IMR-90 (cell line): ENCODE results near the gene GPR39. TPM values are rescaled to one million over a fixed set of nuclear protein-coding genes. Genes with fewer than 3 reads are reported as not detected.

Experiments used
- ATAC-seq: fragments of 200-7000 bp; cut with Tn5 transposase; 2 replicates; pipeline ENCODE4 v1.9.1; 2020; ENCODE audit warnings: low read depth, mild to moderate bottlenecking, moderate library complexity
- BruUV-seq: library from RNA; stranded (reverse); fragments of 400-500 nt; replicated peaks from 2 replicates; lab custom pipeline; 2021; lab: Mats Ljungman, UMichigan
- CTCF ChIA-PET: fragments of 300-600 bp; formaldehyde crosslinking; extraction: SDS; loops from one replicate; lab custom pipeline; 2021; ENCODE audit warnings: antibody characterized with exemption; lab: Yijun Ruan, JAX
- POLR2A ChIA-PET: fragments of 300-600 bp; sonication (Branson Sonifier 250); formaldehyde crosslinking; loops from one replicate; lab custom pipeline; 2022; ENCODE audit warnings: antibody characterized with exemption; ENCODE audit not compliant: unreplicated experiment; lab: Charles Lee
- DNase-seq: peaks from one replicate; pipeline ENCODE4 v3.0.0; 2013
- H2AFZ ChIP-seq: replicated peaks from 2 replicates; pipeline ENCODE3; 2013; ENCODE audit warnings: low read length, mild to moderate bottlenecking; ENCODE audit not compliant: poor library complexity
- H2AK5ac ChIP-seq: 2 replicates; pipeline ENCODE4 v1.6.1; 2013; ENCODE audit warnings: low read depth, low read length, inconsistent platforms
- H2AK9ac ChIP-seq: replicated peaks from 2 replicates; pipeline ENCODE3; 2013; ENCODE audit warnings: mild to moderate bottlenecking, low read depth, low read length, moderate library complexity; ENCODE audit not compliant: poor library complexity
- H2BK120ac ChIP-seq: 2 replicates; pipeline ENCODE4 v1.6.1; 2013; ENCODE audit warnings: low read depth, low read length, inconsistent platforms
- H2BK15ac ChIP-seq: 3 replicates; pipeline ENCODE4 v1.6.1; 2013; ENCODE audit warnings: low read depth, low read length, inconsistent platforms
- H2BK20ac ChIP-seq: 2 replicates; pipeline ENCODE4 v1.6.1; 2013; ENCODE audit warnings: low read depth, mild to moderate bottlenecking, inconsistent platforms, low read length, moderate library complexity
- H2BK5ac ChIP-seq: 2 replicates; pipeline ENCODE4 v1.6.1; 2013; ENCODE audit warnings: mild to moderate bottlenecking, low read depth, low read length, inconsistent platforms; ENCODE audit not compliant: poor library complexity, severe bottlenecking
- H3K14ac ChIP-seq: replicated peaks from 2 replicates; pipeline ENCODE4 v1.6.1; 2013; ENCODE audit warnings: low read depth, low read length, inconsistent platforms
- H3K18ac ChIP-seq: 2 replicates; pipeline ENCODE4 v1.6.1; 2013; ENCODE audit warnings: low read depth, low read length, control low read depth
- H3K23ac ChIP-seq: 2 replicates; pipeline ENCODE4 v1.6.1; 2013; ENCODE audit warnings: low read depth, low read length, inconsistent platforms
- H3K27ac ChIP-seq: 2 replicates; pipeline ENCODE4 v1.5.1; 2013; ENCODE audit warnings: mild to moderate bottlenecking, control low read depth, low read length; ENCODE audit not compliant: insufficient read depth
- H3K27me3 ChIP-seq: 2 replicates; pipeline ENCODE4 v1.6.1; 2013; ENCODE audit warnings: low read length; ENCODE audit not compliant: control insufficient read depth, insufficient read depth
- H3K36me3 ChIP-seq: 2 replicates; pipeline ENCODE4 v1.6.1; 2013; ENCODE audit warnings: low read length, mixed read lengths; ENCODE audit not compliant: control insufficient read depth, insufficient read depth
- H3K4ac ChIP-seq: 2 replicates; pipeline ENCODE4 v1.6.1; 2013; ENCODE audit warnings: low read depth, low read length, inconsistent platforms
- H3K4me1 ChIP-seq: 2 replicates; pipeline ENCODE4 v1.6.1; 2013; ENCODE audit warnings: low read length, mixed read lengths; ENCODE audit not compliant: control insufficient read depth, insufficient read depth
- H3K4me2 ChIP-seq: 2 replicates; pipeline ENCODE4 v1.6.1; 2013; ENCODE audit warnings: low read depth, mild to moderate bottlenecking, control low read depth, low read length, moderate library complexity
- H3K4me3 ChIP-seq: 2 replicates; pipeline ENCODE4 v1.5.1; 2013; ENCODE audit warnings: low read depth, mild to moderate bottlenecking, control low read depth, low read length, moderate library complexity; ENCODE audit not compliant: insufficient read depth
- H3K56ac ChIP-seq: 2 replicates; pipeline ENCODE4 v1.6.1; 2013; ENCODE audit warnings: low read length, inconsistent platforms; ENCODE audit not compliant: insufficient read depth; ENCODE audit errors: extremely low read depth
- H3K79me1 ChIP-seq, 2 experiments: 2 replicates each; pipeline ENCODE4 v1.6.1; 2013; ENCODE audit warnings: low read length in 2 of 2, inconsistent platforms in 1 of 2, low read depth in 1 of 2
- H3K9ac ChIP-seq: 2 replicates; pipeline ENCODE4 v1.6.1; 2013; ENCODE audit warnings: low read depth, low read length, control low read depth
- H3K9me1 ChIP-seq: 2 replicates; pipeline ENCODE4 v1.6.1; 2013; ENCODE audit warnings: low read length, inconsistent platforms; ENCODE audit not compliant: insufficient read depth
- H3K9me3 ChIP-seq: 2 replicates; pipeline ENCODE4 v1.6.1; 2013; ENCODE audit warnings: low read length; ENCODE audit not compliant: control insufficient read depth, insufficient read depth
- H4K20me1 ChIP-seq: 2 replicates; pipeline ENCODE4 v1.6.1; 2013; ENCODE audit warnings: low read length, inconsistent platforms; ENCODE audit not compliant: insufficient read depth
- H4K5ac ChIP-seq: 2 replicates; pipeline ENCODE4 v1.6.1; 2013; ENCODE audit warnings: mild to moderate bottlenecking, low read depth, low read length, control low read depth
- H4K8ac ChIP-seq, 2 experiments: 2 replicates each; pipeline ENCODE4 v1.6.1; 2013; ENCODE audit warnings: low read depth in 2 of 2, low read length in 2 of 2, control low read depth in 1 of 2, inconsistent platforms in 1 of 2
- H4K91ac ChIP-seq: 2 replicates; pipeline ENCODE4 v1.6.1; 2013; ENCODE audit warnings: low read depth, low read length, inconsistent platforms; ENCODE audit not compliant: insufficient read depth
- MXI1 ChIP-seq: IDR thresholded peaks from 2 replicates; pipeline ENCODE4 v1.6.1; 2012; ENCODE audit warnings: low read depth, mild to moderate bottlenecking, low read length, moderate library complexity, borderline replicate concordance
- RAD21 ChIP-seq: IDR thresholded peaks from 2 replicates; pipeline ENCODE4 v1.6.1; 2012; ENCODE audit warnings: low read length, improper control_type of control experiment
- SMC3 ChIP-seq: fragments of 150-350 bp; IDR thresholded peaks from 2 replicates; pipeline ENCODE4 v1.6.1; 2016; ENCODE audit warnings: low read depth, mild to moderate bottlenecking, antibody characterized with exemption, low read length, moderate library complexity
- WGBS, 2 experiments: methylation state at CpG; one replicate each; pipeline versions ENCODE4 v1.1.5 to v1.1.7; 2013; ENCODE audit warnings: missing lambda C conversion rate in 2 of 2; ENCODE audit not compliant: insufficient read length in 1 of 2; ENCODE audit errors: extremely low coverage in 2 of 2; 5-methylcytosine and 5-hydroxymethylcytosine counted together
- dilution Hi-C: fragments of 300-500 bp; cut with HindIII; formaldehyde crosslinking; loops from one replicate; pipeline ENCODE4 v1.14.3; 2018; ENCODE audit warnings: low sequenced_read_pairs; ENCODE audit not compliant: unreplicated experiment
- in situ Hi-C: fragments of 300-500 bp; cut with MboI; formaldehyde crosslinking; loops from 3 replicates; pipeline ENCODE4 v1.14.3; 2019; ENCODE audit warnings: low sequenced_read_pairs, inconsistent platforms, mixed read lengths
- intact Hi-C: fragments of 100-400 bp; cut with micrococcal nuclease; formaldehyde crosslinking; loops from 2 replicates; pipeline ENCODE4 v1.10.0; 2022
- polyA plus RNA-seq, 3 experiments: library from polyadenylated mRNA; depleted of rRNA; stranded (reverse); fragments of >200 nt; gene quantifications; 2 replicates each; pipeline ENCODE4 v1.2.3, GENCODE V29; 2012; ENCODE audit warnings: low replicate concordance in 1 of 3
- total RNA-seq: library from RNA; depleted of rRNA; stranded (reverse); fragments of >200 nt; gene quantifications from 2 replicates; pipeline ENCODE4 v1.2.3, GENCODE V29; 2012
- TF ChIP-seq, protein P1 (sequence below): conservative IDR thresholded peaks from 2 replicates; pipeline ENCODE4 v1.5.1; 2012; ENCODE audit warnings: mild to moderate bottlenecking, low read depth, low read length, improper control_type of control experiment
- TF ChIP-seq, protein P2 (sequence below): fragments of 150-350 bp; IDR thresholded peaks from 2 replicates; pipeline ENCODE4 v1.6.1; 2017; ENCODE audit warnings: mild to moderate bottlenecking, antibody characterized with exemption, low read length, low read depth

Gene GPR39
- total and polyA plus RNA-seq, 2 of the 4 experiments (the other 2 are of a cell fraction): 4.4 to 9.0 TPM

DNA sequence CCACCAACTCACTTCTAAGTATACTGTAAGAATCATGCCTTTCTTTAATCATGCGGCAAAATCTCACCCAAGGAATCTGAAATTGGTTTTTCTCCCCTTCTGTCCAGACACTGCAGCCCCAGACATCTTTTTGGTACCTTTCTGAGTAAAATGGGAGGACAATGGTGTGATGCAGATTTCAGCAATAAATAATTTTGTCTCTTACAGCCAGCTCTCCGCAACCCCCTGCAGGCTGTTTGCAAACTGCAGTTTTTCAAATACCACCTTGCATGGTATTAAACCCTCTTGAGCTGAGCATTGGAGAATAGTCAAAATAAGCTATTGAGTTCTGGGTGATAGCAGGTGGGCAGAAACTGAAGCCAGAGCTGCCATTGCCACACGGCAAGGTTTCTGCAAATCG is 32.2 kb downstream of the GPR39 start:
- Histone ChIP-seq H3K56ac (no peak overlapping the region), H4K91ac (no peak overlapping the region), H3K14ac (no peak overlapping the region), H3K4me3 (no peak overlapping the region), H3K27me3 (no peaks in the 10 kb centered on the region), H3K27ac (no peak overlapping the region), H3K23ac (no peak overlapping the region), H3K79me1 (no peaks in the 10 kb centered on the region), H2AFZ (peak overlapping the region; percentile 16), H4K5ac (no peak overlapping the region), H3K4me2 (no peak overlapping the region), H3K18ac (no peak overlapping the region), H2BK15ac (no peak overlapping the region), H2BK5ac (no peak overlapping the region), H4K20me1 (no peaks in the 10 kb centered on the region), H3K4ac (no peak overlapping the region), H4K8ac (no peak overlapping the region), H3K9me1 (no peaks in the 10 kb centered on the region), H2BK20ac (no peak overlapping the region), H3K9ac (no peak overlapping the region), H3K9me3 (no peaks in the 10 kb centered on the region), H2AK5ac (no peak overlapping the region), H2BK120ac (no peak overlapping the region), H3K36me3 (no peaks in the 10 kb centered on the region), H3K4me1 (peaks cover 4% of the 10 kb centered on the region; the same call in 1 of the 2 replicates), H2AK9ac (no peak overlapping the region)
- BruUV-seq: no TSS peak
- TF ChIP-seq, protein P1, sequence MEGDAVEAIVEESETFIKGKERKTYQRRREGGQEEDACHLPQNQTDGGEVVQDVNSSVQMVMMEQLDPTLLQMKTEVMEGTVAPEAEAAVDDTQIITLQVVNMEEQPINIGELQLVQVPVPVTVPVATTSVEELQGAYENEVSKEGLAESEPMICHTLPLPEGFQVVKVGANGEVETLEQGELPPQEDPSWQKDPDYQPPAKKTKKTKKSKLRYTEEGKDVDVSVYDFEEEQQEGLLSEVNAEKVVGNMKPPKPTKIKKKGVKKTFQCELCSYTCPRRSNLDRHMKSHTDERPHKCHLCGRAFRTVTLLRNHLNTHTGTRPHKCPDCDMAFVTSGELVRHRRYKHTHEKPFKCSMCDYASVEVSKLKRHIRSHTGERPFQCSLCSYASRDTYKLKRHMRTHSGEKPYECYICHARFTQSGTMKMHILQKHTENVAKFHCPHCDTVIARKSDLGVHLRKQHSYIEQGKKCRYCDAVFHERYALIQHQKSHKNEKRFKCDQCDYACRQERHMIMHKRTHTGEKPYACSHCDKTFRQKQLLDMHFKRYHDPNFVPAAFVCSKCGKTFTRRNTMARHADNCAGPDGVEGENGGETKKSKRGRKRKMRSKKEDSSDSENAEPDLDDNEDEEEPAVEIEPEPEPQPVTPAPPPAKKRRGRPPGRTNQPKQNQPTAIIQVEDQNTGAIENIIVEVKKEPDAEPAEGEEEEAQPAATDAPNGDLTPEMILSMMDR: peak; percentile 75
- TF ChIP-seq SMC3 (peak; percentile 66), MXI1 (no peak), RAD21 (peak; percentile 74)
- TF ChIP-seq, protein P2, sequence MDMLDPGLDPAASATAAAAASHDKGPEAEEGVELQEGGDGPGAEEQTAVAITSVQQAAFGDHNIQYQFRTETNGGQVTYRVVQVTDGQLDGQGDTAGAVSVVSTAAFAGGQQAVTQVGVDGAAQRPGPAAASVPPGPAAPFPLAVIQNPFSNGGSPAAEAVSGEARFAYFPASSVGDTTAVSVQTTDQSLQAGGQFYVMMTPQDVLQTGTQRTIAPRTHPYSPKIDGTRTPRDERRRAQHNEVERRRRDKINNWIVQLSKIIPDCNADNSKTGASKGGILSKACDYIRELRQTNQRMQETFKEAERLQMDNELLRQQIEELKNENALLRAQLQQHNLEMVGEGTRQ: no peak
- dilution Hi-C loops: no loop called here
- ChIA-PET CTCF (interaction anchor here (0.6 to 1.5 kb wide), 12 partner anchors 10 to 751 kb away, joined by 3 to 9 read pairs (median 4); no protein-coding TSS in a partner anchor), POLR2A (interaction anchor here (0.6 kb wide), 1 partner anchor 11 kb away, joined by 9 read pairs; no protein-coding TSS in a partner anchor)
- ATAC-seq (peak; percentile 90), DNase-seq (peak; percentile 55)
- in situ Hi-C loops: no loop called here
- WGBS, 2 experiments: no CpG with 5 or more reads among the region's 4 CpGs
- intact Hi-C loops: loop anchor here (1.0 to 5.0 kb wide), 2 partner anchors 99 to 181 kb away; no protein-coding TSS in a partner anchor
